HG03064 (cell line): Measurements from ENCODE around the gene KCNK7.
A peak's percentile ranks its signal among the peaks of the same experiment; 100 is the strongest.
"Not testable (repeated sequence)": the region's sequence is repeated elsewhere in the genome, so short reads cannot be mapped to it uniquely, and the experiment has no call there.

Experiments used
- ATAC-seq: cut with Tn5 transposase; IDR thresholded peaks from one replicate; pipeline ENCODE4 v1.9.1; 2021; ENCODE audit warnings: low read depth; ENCODE audit not compliant: unreplicated experiment

KCNK7 gene

DNA sequence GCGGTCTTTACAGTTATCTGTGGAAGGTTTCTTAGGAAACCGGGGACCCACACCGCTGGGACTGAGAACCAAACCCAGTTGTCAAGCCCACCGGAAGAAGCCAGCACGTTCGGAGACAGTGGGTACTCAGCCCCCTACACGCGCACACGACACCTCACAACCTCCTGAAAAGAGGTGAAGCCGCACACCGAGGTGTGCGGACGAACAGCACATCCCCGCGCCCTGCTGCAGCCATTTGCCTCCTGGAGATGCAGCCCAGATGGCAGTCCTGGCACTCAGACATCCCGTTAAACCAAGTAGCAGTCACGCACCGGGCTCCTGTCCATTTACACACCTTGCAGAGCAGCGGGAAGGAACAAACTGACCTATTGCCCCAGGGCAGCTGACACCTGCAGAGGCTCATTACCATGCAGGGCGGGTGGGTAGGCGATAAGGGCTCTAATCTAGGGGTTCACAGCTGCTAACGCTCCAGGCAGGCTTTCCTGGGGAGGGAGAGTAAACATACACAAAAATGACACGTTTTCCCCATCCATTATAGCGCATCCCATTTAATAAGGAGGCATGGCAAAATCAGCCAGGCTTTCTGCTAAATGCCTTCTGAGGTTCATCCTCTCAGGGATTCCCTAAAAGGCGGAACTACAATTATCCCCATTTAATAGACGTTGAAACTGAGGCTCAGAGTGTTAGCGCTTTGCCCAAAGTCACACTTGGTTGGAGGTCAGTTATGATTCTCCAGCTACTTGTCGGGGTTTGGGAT, 20.6 kb downstream of the KCNK7 start:
- no peak for ATAC-seq

DNA sequence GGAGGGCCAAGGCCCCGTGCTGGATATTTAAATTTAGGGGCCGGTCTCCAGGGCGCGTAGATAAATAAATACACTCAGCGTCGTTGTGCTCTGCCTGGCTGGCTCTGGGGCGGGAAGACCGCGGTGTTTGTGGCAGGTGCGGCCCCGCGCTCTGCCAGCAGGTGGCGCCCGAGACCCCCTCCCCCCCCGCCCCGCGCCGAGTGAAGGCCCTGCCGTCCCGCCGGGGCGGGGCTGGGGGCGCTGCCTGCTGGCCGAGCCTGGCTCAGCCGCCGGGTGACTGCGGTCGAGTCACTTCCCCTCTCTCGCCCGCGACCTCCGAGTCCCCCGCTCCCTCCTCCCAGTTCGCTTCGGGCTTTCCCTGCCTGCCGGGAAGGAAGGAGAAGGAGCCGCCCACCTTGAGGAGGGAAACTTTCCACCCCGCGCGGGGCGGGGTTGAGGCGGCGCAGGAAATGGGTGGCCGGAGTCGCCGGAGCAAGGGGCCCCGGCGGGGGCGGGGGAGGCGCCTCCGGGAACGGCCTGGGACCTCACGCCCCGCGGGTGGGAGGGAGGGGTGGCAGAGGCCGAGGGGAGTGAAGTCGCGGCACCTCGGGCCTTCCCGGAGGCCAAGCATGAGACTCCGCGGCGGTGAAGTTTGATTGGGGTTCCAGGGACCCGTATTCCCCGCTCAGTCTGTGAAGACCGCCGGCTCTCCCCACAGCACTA, 21.3 kb downstream of the KCNK7 start:
- ATAC-seq = no peak

DNA sequence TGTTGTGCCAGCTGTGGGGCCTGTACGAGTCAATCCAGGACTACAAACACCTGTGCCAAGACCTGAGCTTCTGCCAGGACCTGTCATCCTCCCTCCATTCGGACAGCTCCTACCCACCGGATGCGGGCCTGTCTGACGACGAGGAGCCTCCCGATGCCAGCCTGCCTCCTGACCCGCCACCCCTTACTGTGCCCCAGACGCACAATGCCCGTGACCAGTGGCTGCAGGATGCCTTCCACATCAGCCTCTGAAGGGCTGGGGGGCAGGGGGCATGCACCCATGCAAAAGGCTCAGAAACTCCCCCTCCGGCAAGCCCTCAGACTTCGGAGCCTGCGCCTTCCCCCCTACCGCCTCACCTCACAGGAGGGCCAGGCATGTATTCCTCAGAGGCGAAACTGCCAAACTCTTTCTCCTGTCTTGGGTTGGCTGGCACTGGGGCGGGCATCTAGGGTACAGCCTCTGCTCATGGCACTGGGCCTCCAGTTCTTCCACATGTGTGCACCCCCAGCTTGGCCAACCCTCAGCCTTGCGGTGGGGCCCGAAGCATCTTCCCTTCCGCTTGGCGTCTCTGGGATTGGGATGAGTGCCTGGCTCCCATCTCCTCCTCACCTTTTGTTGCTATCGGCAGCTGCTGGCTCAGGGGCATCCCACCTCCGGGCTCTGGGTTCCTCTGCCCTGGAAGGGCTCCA, 22.1 kb downstream of the KCNK7 start:
- ATAC-seq = no peak

DNA sequence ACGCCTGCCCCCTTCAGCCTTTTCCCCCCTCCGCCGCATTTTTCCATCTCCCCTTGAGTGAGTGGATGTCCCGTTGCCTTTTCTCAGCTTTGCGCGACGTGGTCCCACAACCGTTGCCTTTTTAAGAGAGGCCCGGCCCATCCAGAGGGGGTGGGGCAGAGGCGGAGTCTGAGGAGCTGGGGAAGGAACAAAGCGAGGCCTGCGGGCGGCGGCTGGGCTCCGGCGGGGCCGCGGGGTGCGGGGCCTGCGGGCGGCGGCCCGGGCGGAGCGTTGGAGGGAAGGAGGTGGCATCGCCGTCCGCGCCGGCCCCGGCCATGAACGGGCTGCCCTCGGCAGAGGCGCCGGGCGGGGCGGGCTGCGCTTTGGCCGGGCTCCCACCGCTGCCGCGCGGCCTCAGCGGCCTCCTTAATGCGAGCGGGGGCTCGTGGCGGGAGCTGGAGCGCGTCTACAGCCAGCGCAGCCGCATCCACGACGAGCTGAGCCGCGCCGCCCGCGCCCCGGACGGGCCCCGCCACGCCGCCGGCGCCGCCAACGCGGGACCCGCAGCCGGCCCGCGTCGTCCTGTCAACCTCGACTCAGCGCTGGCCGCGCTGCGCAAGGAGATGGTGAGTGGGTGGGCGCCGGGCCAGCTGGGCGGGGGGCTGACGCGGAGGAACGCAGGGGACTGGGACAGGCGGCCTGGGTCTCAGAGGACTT, 23.1 kb downstream of the KCNK7 start, which contains the start of gene FAM89B:
Gene FAM89B (plus strand): TSS at position 183 of the 696 bp plus-strand sequence. CDS start 132 bp downstream, at position 315.
- no peak for ATAC-seq

DNA sequence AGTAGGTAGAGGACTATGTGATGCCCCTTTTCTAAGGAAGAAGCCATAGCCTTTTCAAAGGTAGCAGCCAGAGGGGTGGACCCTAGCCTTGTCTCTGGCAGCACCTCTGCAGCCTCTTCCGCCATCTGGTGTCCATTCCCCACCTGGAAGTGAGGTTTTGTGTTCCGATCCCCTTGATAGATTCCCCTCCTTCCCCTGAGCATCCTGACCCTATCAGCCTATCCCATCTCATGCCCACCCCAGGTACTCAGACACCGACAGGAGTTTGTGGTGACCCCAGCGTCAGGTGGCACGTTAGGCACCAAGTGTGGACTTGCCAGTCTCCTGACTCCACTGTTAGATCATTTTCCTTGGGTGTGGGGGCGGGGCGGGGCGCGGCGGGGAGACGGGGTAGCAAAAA, 23.7 kb downstream of the KCNK7 start:
- ATAC-seq = no peak

DNA sequence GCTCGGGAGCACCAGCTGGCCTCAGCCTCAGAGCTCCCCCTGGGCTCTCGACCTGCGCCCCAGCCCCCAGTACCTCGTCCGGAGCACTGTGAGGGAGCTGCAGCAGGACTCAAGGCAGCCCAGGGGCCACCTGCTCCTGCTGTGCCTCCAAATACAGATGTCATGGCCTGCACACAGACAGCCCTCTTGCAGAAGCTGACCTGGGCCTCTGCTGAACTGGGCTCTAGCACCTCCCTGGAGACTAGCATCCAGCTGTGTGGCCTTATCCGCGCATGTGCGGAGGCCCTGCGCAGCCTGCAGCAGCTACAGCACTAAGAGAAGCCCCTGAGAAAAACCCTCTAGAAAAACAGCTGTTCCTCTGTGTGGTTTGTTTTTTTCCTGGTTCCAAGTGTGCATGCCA, 24.2 kb downstream of the KCNK7 start:
- ATAC-seq = no peak

DNA sequence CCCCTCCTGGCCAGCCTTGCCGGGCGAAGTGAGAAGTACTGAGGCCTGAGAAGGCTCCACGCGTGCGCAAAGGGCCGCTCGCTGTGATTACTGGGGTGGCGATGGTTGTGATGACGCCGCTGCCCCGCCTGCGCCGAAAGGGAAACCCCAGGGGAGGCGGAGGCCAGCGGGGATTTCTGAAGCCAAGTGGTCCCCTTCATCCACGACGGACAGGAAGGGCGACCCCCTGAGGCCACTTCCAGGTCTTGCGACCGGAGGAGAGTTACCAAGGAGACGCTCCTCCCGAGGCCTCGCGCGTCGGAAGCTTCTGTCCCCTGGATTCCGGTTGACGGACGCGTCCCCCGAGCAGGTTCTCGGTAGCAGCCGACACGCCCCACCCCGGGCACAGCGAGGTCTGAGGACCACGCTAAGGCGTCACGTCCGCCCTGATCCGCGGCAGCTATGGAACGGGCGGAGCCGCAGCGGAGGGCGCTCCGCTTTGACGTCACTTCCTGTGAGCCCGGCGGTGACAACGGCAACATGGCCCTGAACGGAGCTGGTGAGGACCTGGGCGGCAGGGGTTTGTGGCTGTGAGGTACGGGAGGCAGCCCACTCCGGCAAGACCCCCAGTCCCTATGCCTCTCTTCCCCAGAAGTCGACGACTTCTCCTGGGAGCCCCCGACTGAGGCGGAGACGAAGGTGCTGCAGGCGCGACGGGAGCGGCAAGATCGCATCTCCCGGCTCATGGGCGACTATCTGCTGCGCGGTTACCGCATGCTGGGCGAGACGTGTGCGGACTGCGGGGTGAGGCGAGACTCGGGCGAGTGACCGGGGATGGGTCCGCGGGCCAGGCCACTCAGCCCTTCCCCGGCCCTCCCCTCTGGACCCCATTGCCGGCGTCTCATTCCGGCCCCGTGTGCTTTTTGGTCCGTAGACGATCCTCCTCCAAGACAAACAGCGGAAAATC, 25.4 kb downstream of the KCNK7 start, which contains the start of gene ZNRD2:
Gene ZNRD2 (plus strand): TSS at position 505 of the 946 bp plus-strand sequence. CDS start 15 bp downstream, at position 520.
- peak; percentile 46 for ATAC-seq

DNA sequence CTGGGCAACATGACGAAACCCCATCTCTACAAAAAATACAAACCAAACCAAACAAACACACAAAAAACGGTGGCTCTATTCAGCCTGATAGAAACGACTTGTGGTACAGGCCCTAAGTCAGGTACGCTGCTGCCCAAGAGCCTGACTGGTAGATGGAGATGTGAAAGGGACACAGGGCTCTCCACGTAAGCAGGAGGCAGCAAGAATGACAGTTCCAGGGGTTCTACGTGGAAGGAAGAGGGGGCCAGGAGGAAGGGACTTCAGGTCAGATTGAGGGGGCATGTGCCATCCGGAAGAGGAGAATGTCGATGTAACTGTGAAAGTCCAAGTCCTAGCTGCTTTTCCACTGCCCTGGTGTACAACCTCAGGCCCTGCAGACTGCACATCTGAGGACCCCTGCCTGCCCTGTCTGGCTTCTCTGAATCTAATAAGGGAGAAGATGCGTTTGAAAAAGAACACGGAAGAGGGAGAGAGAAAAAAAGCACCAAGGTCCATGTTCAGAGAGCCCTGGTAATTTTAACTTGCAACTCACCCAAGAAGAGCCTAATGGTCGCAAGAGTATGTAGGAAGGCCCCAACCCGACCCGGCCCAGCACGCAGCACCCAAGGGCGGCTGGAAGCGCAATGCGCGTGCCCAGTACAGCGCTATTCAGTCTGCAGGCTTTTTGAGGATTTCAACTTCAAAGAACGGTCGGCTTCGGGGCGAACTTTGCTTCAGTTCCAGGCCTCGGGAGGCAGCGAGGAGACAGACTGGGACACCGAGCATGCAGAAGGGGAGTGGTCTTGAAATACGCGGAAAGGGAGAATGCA, 26.2 kb downstream of the KCNK7 start:
- ATAC-seq = peak; percentile 3

DNA sequence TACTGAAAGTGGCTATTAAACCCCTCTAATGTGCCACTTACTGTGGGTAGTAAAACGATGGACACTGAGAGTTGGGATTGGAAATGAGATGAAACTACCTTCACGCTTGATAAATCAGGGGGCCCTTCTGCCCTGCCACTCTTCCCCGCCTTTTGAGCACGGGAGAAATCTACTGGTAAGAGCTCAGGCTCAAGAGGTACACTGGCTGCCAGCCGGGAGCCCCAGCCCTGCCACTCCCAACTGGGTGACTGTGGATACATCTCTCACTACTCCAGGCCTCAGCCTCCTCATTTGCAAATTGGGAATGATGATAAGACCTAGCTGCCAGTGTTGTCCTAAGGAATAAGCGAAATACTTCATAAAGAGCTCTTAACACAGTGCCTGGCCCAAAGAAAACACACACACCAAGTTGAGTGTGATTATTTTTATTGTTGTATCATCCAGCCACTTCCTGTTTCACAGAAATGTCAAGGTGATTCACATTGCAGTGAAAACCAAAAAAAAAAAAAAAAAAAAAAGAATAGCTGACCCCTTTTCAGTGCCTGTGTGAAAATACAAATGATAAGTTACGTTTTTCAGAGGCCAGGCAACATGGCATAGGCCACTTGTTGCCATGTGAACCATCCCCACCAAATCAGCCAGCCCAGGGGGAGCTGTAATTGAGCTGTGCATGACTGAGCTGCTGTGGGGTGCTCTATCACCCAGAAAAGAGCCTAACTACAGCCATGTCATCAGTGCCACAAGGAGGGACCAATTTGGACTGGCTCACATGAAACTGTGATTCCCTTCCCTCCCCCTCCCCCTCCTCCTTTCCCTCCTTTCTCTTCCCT, 29.8 kb downstream of the KCNK7 start:
- no peak for ATAC-seq

DNA sequence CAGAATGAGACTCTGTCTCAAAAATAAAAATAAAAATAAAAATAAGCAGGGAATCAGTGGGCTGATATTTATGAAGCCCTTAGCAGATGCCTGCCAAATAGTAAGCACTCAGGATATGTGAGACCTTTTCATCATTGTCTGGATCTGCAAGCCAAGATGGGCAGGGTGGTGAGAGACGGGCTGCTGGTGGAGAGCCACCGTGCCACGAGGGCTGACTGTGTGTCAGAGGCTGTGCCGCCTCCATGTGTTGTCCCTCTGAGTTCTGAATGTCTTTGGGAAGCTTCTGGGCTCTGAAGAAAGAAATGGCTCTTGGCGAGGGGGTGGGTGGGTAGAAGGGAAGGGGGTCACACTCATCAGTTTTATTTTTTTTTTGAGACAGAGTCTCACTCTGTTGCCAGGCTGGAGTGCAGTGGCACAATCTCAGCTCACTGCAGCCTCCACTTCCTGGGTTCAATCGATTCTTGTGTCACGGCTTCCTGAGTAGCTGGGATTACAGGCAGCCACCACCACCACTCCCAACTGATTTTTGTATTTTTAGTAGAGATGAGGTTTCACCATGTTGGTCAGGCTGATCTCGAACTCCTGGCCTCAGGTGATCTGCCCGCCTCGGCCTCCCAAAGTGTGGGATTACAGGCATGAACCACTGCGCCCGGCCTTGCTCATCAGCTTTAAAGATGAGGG, 30.6 kb downstream of the KCNK7 start:
- ATAC-seq = not testable (repeated sequence)

DNA sequence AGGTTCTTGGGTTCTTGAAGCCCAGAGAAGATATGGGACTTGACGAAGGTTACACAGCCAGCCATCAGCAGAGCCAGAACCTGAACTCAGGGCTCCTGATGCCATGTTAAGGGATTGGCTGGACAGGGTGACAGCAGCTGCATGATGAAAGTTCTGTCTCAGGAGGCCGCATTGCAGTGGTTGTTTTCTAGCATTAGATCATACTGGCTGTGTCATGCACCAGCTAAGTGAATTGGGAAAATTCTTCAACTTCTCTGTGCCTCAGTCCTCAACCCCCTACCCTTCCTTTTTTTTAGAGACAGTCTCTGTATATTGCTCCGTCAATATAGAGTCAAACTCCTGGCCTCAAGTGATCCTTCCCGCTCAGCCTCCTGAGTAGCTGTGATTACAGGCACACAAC, 32.0 kb downstream of the KCNK7 start:
- no peak for ATAC-seq

DNA sequence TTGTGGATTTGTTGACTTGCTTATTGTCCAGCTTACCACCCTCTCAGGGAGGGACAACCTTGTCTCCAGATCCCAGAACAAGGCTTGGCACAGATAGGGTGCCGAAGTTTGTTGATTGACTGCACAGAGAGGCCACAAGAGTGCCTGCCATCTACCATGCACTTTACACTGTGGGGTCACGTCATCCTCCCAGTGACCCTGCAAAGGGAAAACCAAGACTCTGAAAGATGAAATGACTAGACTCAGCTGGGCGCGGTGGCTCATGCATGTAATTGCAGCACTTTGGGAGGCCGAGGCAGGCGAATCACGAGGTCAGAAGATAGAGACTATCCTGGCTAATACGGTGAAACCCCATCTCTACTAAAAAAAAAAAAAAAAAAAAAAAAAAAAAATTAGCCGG, 32.8 kb downstream of the KCNK7 start:
- no peak for ATAC-seq

DNA sequence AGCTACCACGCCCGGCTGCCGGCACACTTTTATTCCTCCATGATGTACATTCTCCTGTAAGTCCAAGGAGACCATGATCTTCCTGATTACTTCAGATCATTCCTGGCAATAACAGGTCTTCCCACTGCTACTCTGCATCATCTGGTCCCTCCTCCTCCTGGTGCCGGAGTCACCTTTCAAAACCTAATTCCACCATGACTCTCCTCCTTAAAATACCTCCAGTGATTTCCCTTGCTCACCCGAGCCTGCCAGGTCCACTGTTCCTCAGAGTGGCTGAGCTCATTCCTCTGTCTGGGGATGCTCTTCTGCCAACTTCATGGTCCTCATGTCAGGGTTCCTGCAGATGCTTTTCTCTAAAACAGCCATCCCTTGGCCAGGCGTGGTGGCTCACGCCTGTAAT, 33.6 kb downstream of the KCNK7 start:
- no peak for ATAC-seq

DNA sequence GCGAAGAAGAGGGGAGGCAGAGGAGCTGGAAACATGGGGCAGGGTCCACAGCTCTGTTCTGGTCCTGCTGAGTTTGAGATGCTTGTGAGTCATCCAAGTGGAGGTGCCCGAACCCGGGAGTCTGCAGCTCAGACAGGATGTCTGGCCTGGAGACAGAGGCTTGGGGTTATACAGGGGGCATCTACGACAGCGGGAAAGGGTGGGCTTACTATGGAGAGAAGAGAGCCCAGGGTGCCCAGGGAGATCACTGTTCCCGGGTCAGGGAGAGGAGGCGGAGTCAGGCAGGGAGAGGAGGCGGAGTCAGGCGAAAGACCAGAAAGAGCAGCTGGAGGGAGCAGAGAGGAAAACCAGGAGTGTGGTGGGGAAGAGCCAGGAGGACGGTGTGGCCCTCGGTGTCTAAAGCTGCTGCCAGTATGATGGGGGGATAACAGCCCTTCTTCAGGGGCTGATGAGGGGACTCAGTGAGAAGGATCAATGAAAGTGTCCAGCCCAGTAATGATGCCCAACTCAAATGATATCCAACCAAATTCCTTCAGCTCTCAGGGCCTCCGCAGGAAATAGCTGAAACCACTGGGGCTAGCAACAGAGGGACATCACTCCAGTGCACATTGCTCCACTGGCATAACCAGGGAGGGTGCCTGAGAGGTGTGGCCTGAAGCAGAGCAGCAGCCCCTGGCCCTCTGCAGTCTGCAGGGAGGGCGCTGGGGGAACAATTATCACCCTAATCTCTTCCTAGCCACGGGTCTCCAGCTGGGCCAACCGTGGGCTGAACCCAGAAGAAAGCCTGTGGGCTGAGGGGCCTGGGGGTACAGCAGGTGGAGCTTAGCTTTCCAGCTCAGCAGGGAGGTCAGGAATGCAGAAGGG, 34.8 kb downstream of the KCNK7 start:
- ATAC-seq = no peak

DNA sequence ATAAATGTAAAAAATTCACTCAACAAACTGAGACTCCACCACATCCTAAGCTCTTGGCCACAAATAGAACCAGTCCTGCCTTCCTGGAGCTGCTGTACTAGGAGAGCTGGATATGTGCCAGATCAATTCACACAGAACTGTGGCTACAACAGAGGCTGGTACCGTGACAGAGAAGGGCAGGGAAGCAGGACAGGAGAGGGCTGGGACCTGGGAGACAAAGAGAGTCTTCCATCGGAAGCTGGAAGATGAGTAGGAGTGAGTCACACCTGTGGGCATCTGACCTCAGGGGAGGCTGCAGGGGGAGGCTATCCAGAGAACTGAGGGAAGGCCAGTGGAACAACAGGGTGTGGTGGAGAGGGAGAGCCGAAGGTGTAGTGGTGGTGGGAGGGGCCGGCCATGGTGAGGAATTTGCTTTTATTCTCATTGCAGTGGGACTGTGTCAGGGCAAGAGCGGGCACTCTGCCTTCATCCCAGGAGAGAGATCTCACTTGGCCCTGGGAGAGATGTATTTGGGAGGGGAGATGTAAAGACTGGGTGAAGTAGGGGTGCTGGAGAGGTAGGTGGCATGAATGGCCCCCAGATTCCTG, 35.6 kb downstream of the KCNK7 start:
- ATAC-seq = no peak

DNA sequence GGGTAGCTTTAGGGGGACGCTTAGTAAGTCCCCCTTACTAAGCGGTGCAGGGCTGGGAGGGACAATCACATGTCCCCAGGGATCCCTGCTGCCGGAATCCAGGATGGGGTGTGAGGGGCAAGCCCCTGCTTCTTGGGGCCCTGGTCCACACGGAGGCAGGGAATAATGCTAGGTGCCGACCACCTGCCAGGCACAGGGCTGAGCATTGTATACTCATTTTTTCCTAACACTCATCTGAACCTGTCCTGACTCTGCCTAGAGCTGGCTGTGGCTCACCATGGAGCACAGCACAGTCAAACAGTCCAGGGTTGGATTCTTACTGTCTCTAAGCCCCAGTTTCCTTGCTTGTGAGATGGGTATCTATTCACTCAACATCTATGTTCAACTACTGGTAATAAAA, 36.1 kb downstream of the KCNK7 start:
- no peak for ATAC-seq
